Suprapubic skin (tissue), 4 donors: ENCODE data around the gene TMEM74B. TPM values are rescaled to one million over a fixed set of nuclear protein-coding genes. Genes with fewer than 3 reads are reported as not detected.
"Not testable (repeated sequence)": the region's sequence is repeated elsewhere in the genome, so short reads cannot be mapped to it uniquely, and the experiment has no call there.

ENCODE experiments used
- DNase-seq, 2 donors: peaks; one replicate each; pipeline ENCODE4 v3.0.0-alpha.2; 2019; ENCODE audit warnings: low spot score in 2 of 2
- H3K27ac ChIP-seq: fragments of 200-600 bp; sonication (generic); one replicate; pipeline ENCODE4 v1.5.1; 2019
- H3K27me3 ChIP-seq: fragments of 200-600 bp; sonication (generic); one replicate; pipeline ENCODE4 v1.5.1; 2019
- H3K36me3 ChIP-seq: fragments of 200-600 bp; sonication (generic); one replicate; pipeline ENCODE4 v1.5.1; 2019
- H3K4me1 ChIP-seq: fragments of 200-600 bp; sonication (generic); one replicate; pipeline ENCODE4 v1.5.1; 2019
- H3K4me3 ChIP-seq: fragments of 200-600 bp; sonication (generic); one replicate; pipeline ENCODE4 v1.5.1; 2019; ENCODE audit warnings: mild to moderate bottlenecking
- H3K9me3 ChIP-seq: fragments of 200-600 bp; sonication (generic); one replicate; pipeline ENCODE4 v1.5.1; 2019
- CTCF ChIP-seq, 2 donors: fragments of 200-600 bp in 1 of 2; fragments of 450-650 bp in 1 of 2; sonication (generic) in 1 of 2; IDR thresholded peaks; one replicate each; pipeline ENCODE4 v1.5.1; 2016 to 2019; ENCODE audit warnings: antibody characterized with exemption in 2 of 2, mild to moderate bottlenecking in 1 of 2, moderate library complexity in 1 of 2
- EP300 ChIP-seq: sonication (generic); formaldehyde crosslinking; IDR thresholded peaks from one replicate; pipeline ENCODE4 v1.6.1; 2017; ENCODE audit warnings: antibody characterized with exemption
- POLR2A ChIP-seq, 2 donors: fragments of 450-650 bp; IDR thresholded peaks; one replicate each; pipeline ENCODE4 v1.6.1; 2017; ENCODE audit warnings: antibody characterized with exemption in 2 of 2, mild to moderate bottlenecking in 2 of 2, moderate library complexity in 2 of 2
- POLR2AphosphoS5 ChIP-seq, 3 donors: sonication (generic); formaldehyde crosslinking; IDR thresholded peaks; one replicate each; pipeline ENCODE4 v1.6.1; 2017; ENCODE audit warnings: antibody characterized with exemption in 3 of 3
- WGBS: methylation state at CpG from one replicate; pipeline ENCODE4 v1.1.5; 2018; 5-methylcytosine and 5-hydroxymethylcytosine counted together
- total RNA-seq, 4 donors: library from RNA; depleted of rRNA; stranded (reverse); fragments of >200 nt; gene quantifications; one replicate each; pipeline ENCODE4 v1.1.0, GENCODE V29; 2016

Gene TMEM74B
- total RNA-seq, 4 donors from 2014 or later: 1.9 to 9.6 (median 3.9) TPM

DNA sequence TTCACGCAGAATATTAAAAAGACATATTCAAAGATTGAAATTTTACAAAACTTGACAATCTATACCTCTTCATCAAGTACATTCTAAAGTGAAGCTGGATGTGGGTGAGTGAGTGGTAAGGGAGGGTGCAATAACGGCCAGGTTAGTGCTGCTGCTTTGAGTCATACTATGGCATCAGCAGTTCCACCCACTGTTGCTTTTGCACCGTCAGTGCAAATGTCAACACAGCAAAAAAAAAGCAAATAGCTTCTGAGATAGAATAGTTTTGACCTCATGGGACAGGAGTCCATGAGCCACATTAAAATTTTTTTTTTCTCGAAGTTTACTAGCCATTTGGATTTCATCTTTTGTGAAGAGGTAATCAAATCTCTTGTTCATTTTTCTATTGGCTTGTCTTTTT is 34.6 kb downstream of the TMEM74B start:
- H3K27ac ChIP-seq: no peak overlapping the region
- DNase-seq: no peak
- H3K9me3 ChIP-seq: no peaks in the 10 kb centered on the region
- H3K27me3 ChIP-seq: no peaks in the 10 kb centered on the region
- WGBS: 78% methylated on average over 4 of the region's 4 CpGs
- TF ChIP-seq EP300 (no peak), POLR2A (IDR thresholded peaks at IDR 0.05) (no peak), CTCF (IDR thresholded peaks at IDR 0.05) (no peak), POLR2AphosphoS5 (IDR thresholded peaks at IDR 0.05) (no peak)
- H3K4me3 ChIP-seq: no peak overlapping the region
- no peaks in the 10 kb centered on the region for H3K4me1 ChIP-seq
- H3K36me3 ChIP-seq: peaks cover 46% of the 10 kb centered on the region

DNA sequence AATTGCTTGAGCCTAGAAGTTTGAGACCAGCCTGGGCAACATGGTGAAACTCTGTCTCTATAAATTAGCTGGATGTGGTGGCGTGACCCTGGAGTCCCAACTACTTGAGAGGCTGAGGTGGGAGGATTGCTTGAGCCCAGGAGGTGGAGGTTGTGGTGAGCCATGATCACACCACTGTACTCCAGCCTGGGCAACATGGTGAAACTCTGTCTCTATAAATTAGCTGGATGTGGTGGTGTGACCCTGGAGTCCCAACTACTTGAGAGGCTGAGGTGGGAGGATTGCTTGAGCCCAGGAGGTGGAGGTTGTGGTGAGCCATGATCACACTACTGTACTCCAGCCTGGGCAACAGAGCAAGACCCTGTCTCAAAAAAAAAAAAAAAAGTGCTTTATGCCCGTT is 35.0 kb downstream of the TMEM74B start:
- not testable (repeated sequence) for H3K27ac ChIP-seq, H3K9me3 ChIP-seq, DNase-seq, H3K4me3 ChIP-seq, H3K4me1 ChIP-seq, H3K27me3 ChIP-seq
- peaks cover 42% of the 10 kb centered on the region for H3K36me3 ChIP-seq
- WGBS: 83% methylated on average over 2 of the region's 2 CpGs

DNA sequence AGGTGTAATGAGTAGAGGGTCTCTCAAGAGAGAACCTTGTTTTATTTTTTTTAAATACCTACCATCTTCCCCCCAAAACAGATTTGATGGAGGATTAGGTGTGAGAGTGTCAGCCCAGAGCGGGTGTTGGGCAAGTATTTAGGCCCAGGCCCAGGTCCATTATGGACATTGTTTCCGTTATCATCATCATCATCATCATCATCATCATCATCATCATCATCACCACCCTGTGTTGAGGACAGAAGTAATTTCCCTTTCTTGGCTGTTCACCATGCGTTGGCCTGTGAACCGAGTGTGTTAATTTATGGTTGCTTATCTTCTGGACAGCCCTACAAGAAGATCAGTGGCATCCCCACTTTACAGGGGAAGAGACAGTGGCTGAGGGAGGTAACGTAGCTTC is 37.8 kb downstream of the TMEM74B start:
- no peaks in the 10 kb centered on the region for H3K4me1 ChIP-seq
- WGBS: 89% methylated on average over 5 of the region's 5 CpGs
- DNase-seq: no peak
- TF ChIP-seq POLR2AphosphoS5 (IDR thresholded peaks at IDR 0.05) (no peak), POLR2A (IDR thresholded peaks at IDR 0.05) (no peak), EP300 (no peak), CTCF (IDR thresholded peaks at IDR 0.05) (no peak)
- peaks cover 27% of the 10 kb centered on the region for H3K36me3 ChIP-seq
- no peaks in the 10 kb centered on the region for H3K27me3 ChIP-seq
- H3K27ac ChIP-seq: no peak overlapping the region
- H3K9me3 ChIP-seq: no peaks in the 10 kb centered on the region
- no peak overlapping the region for H3K4me3 ChIP-seq

DNA sequence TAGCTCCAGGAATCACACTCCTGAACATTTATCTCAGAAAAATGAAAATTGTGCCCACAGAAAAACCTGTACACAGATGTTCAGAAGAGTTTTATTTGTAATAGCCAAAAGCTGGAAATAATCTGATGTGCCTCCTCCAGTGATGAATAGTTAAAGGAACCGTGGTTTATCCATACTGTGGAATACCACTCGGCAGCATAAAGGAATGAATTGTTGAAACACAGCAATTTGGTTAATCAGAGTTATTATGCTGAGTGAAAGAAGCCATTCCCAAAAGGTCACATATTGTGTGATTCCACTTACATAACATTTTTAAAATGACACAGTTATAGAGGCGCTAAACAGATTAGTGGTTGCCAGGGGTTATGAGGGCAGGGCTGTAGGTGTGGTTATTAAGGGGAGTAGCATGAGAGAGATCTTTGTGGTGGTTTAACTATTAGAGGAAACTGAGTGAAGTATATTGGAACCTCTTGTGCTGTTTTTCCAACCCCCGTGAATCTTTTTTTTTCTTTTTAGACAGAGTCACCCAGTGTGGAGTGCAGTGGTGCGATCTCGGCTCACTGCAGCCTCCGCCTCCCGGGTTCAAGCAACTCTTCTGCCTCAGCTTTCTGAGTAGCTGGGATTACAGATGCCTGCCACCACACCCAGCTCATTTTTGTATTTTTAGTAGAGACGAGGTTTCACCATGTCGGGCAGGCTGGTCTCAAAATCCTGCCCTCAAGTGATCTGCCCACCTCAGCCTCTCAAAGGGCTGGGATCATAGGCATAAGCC is 40.2 kb downstream of the TMEM74B start:
- DNase-seq: no peak
- Histone ChIP-seq H3K9me3 (no peaks in the 10 kb centered on the region), H3K27me3 (no peaks in the 10 kb centered on the region), H3K27ac (no peak overlapping the region), H3K36me3 (peaks cover 40% of the 10 kb centered on the region), H3K4me1 (no peaks in the 10 kb centered on the region), H3K4me3 (no peak overlapping the region)
- no peak for TF ChIP-seq POLR2AphosphoS5 (IDR thresholded peaks at IDR 0.05)
- TF ChIP-seq EP300: no peak
- no peak for TF ChIP-seq CTCF (IDR thresholded peaks at IDR 0.05)
- no peak for TF ChIP-seq POLR2A (IDR thresholded peaks at IDR 0.05)
- WGBS: 80% methylated on average over 10 of the region's 10 CpGs

DNA sequence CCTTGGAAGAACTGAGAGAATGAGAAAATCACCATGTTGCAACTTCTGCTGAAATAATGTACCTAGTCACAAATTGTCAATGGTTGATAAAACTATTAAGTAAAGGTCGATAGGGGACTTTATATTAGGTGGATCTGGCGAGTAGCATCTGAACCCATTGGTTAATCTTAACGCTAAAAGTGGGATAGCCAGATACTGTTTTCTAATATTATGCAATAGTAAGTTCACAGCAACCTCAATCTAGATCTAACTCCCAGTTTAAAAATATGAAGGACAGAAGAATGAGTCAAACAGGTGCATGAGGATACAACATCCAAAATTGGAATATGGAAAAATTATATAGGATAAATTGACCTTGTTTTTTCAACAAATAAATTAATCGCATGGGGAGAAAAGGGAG is 47.5 kb downstream of the TMEM74B start:
- DNase-seq: no peak
- Histone ChIP-seq H3K36me3 (peaks cover 69% of the 10 kb centered on the region), H3K27ac (no peak overlapping the region), H3K4me1 (no peaks in the 10 kb centered on the region), H3K9me3 (no peaks in the 10 kb centered on the region), H3K27me3 (no peaks in the 10 kb centered on the region), H3K4me3 (no peak overlapping the region)
- TF ChIP-seq POLR2AphosphoS5 (IDR thresholded peaks at IDR 0.05): no peak
- TF ChIP-seq CTCF (IDR thresholded peaks at IDR 0.05): no peak
- WGBS: 85% methylated on average over 4 of the region's 4 CpGs

GRCh38 chr20:1134836-1135235 is 49.9 kb downstream of the TMEM74B start:
- Histone ChIP-seq H3K36me3 (peaks cover 75% of the 10 kb centered on the region), H3K4me1 (peaks cover 3% of the 10 kb centered on the region), H3K27ac (no peak overlapping the region), H3K9me3 (no peaks in the 10 kb centered on the region), H3K27me3 (no peaks in the 10 kb centered on the region), H3K4me3 (no peak overlapping the region)
- no peak for DNase-seq
- no peak for TF ChIP-seq POLR2AphosphoS5 (IDR thresholded peaks at IDR 0.05)
- TF ChIP-seq EP300: no peak
- no peak for TF ChIP-seq CTCF (IDR thresholded peaks at IDR 0.05)
- TF ChIP-seq POLR2A (IDR thresholded peaks at IDR 0.05): no peak
- 100% methylated on average over 10 of the region's 12 CpGs for WGBS
